Hippocampal formation (tissue), 2 donors: ENCODE results near the gene HSPA12B.

Experiments used
- DNase-seq, 2 donors: peaks; one replicate each; lab custom pipeline; 2025; lab: John Stamatoyannopoulos, UW

The HSPA12B gene

DNA sequence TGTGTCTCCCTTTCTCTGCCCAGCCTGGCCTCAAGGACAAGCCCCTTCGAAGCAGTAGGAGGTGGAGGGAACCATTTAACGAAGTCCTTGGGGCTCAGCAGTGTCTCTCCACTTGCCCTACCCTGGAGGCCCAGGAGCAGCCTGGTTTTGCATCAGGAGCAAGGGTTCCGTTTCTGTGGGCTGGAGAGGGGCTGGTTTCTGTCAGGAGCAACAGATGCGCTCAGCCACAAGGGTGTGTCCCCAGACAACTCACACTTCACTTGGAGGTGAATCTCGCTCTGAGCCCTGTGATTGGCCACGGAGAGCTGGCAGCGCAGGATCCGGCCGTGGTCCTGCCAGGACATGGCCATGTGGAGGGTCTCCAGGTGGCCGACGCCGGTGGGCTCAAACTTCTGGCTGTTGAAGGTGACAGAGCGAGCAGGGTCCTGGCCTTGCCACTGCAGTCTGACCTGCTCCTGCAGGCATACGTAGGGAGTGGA lies 27.0 kb upstream of the HSPA12B start:
- no peak for DNase-seq

DNA sequence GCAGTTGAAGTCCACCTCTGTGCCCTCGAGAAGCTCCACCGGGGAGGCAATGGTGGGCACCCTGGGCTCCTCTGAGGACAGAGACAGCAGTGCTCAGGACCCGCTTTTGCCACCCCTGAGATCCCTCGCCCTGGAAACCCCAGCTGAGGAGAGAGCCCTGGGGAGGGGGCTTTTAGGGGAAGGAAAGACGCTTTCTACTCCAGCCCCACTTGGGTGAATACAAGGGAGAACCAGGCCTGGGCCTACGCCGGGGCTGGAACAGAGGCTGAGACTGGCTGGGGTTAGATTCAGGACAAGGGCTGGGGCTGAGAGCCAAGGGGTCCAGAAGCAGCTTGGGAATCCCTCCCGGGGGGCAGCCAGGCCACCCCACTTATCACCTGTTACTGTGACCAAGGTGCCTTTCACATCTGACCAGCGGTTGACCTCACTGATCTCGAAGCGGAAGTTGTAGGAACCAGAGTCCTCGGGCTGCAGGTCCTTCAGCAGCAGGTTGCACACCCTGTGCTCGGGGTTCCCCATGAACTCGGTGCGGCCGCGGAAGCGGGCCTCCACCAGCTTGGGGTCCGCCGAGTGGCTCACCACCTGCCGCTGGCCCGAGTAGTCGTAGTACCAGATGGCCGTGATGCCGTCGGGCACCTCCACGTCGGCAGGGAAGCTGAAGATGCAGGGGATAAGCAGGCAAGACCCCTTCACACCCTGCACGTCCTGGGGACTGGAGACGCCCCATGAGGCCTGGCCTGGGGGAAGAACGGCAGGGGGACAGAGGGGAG lies 26.3 kb upstream of the HSPA12B start:
- no peak for DNase-seq

DNA sequence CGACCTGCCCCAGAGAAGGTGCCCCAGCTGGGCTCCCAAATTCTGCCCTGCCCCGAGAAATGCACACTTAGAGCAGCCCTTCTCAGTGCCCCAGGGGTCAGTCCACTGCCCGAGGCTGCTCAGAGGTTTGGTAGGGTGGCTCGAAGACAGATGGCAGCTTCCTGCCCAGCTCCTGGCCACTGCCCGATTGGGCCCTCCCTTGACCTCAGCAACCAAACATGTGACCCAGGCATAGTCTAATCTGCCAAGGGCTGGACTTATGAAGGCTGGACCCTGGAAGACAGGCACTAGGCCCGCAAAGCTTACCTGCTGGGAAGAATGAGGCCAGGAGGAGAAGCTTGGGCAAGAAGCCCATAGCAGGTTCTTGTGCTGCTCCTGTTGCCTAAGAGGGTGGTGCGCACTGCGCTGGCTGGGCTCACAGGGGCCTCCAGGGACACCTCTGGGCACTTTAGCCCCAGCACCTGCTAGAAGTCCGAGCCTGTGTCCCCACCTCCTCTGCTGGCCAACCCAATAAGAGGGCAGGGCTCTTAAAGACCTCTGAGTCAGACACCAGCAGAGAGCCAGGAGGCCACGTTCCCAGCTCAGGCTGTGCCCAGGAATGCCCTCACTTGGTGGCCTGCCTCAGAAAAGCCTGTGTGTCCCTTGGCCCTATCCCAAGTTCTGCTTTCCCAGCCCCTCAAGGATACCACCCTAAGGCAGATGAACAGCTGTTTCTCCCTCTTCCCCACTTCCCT lies 25.5 kb upstream of the HSPA12B start:
- no peak for DNase-seq

DNA sequence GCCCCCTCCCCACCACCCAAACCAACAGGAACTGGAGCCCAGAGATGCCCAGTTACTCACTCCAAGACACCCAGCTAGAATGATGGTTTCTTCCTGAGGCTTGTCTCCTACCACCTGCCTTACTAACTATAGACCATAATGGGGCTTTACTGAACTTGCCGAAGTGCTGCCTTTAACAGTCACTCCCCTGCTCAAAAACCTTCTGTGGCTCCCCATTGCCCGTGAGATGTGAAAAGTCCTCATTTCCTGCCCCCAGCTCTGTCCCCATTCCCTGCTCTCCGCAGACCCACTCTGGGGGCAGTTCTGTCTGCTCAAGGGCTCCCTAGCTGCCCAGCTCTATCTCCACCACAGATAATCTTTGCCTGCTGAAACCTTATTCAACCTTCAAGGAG lies 25.0 kb upstream of the HSPA12B start:
- DNase-seq: no peak

DNA sequence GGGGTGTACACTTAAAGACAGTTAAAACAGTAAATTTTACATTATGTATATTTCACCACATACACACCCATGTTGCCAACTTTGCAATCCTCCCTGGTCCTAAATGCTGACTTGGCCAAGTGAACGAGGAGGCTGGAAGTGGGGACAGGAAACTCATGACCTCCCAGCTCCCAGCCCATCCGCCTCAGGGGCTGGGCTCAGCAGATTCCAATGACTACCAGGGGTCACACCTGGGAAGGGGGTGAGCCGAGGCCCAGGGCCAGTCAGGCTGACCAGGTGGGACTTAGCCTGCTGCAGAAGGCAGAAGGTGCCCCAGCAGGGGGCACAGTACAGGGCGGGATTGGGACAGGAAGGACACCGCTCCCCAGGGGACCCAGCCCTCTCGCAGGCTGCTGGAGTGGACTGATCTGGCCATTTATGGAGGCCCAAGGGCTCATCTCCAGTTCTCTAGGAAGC lies 22.4 kb upstream of the HSPA12B start:
- DNase-seq: no peak

DNA sequence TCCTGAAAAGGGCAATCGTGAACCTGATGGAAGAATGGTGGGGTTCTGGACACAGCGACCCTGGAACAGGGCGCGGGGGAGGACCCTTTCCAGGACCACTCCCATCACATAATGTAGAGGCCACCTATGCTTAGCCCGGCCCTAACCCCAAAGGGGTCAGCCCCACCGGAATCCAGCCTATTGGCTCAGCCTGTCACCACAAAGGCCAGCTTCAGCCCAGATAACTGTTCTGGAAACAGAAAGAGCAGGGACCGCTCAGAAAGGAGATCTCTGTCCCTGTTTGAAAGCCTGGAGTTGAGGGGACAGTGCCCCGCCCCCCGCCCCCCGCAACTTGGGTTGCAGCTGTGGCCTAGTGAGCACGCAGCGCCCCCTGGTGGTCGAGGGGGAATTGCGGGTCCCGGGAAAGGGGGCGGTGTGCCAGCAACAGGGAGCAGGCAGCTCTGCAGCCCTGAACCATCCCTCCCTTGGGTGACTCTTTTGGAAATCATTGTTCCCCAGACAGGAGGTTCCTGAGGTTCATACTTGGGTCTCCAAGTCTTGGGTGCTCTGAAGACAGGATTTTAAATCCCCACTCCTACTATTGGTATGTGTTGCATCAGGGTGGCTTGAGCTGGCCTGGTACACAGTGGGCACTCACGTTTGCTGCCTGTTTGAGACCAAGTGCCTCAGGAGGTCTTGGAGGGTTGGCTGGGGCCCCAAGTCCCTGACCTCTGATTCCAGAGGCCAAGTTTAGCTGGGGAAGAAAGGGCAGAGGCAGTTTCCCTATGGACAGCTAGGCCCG lies 21.6 kb upstream of the HSPA12B start:
- DNase-seq: peak; percentile 28 to 62

DNA sequence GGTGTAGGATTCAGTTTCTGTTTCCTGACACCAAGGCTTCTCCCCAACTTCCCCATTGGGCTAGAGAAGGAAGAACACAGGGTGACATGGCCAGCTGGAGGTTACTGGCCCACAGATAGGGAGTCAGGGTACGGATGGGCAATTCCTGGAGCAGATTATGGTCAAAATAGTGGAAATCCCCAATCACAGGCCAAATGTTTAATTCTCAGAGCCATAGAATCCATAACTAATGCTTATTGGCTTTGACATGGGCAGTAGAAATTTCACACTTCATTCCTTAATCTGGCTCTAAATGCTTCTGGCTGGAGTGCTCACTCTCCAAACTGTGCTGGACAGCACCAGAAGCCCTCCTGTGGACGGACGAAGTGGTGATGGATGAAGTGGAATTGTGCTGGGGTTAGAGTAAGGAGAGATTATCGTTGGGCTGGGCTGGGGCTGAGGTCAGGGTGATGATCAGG lies 21.0 kb upstream of the HSPA12B start:
- no peak for DNase-seq

DNA sequence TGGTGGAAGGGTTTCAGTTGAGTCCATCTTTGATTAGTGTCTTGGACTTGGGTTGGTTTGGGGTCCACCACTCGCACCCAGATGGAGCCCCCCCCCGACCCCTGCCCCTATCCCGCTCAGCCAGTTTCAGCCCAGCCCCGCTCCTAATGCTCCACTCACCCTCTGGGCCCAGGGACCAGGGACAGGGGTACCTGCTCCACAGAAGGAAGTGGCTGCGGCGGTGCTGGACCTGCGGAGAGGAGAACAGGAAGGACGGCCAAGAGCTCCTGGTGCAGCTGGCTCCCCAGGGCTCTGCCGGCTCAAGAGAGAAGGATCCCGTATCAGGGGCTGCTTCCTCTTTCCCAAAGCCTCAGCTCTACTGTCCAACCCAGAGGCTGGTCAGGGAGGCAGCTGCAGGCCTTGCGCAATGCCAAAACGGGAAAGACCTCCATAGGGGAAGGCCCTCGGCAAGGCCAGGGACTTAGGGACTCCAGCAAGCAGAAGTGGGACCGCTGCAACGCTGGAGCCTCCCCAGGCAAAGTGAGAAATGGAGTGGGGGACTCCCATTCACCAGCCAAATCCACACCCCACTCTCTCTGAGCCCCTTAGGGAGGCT lies 20.1 kb upstream of the HSPA12B start, which contains the start of gene SIGLEC1:
TSS of gene SIGLEC1 (minus strand) at position 322 of the 595 bp plus-strand sequence. CDS start 5,472 bp downstream, outside the sequence.
- DNase-seq: peak in 1 of 2 donors; percentile 31

DNA sequence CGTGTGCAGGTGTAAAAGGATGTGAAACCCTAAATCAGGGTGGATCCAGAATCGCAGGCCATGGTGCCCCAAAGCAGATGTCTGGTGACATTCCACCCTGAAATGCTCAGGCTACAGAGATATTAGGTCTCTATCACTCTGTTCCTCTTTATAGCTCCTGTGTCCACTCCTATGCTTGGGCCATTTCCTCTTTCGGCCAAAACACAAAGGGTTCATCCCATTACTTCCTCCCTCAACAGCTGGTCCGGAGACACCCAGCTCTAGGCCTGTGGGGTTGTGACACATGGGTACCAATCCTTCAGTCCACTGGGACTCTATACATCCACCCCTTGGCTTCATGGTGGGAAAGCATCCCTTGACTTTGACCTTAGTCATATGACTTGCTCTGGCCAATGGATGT lies 18.4 kb upstream of the HSPA12B start:
- peak in 1 of 2 donors; percentile 14 for DNase-seq

DNA sequence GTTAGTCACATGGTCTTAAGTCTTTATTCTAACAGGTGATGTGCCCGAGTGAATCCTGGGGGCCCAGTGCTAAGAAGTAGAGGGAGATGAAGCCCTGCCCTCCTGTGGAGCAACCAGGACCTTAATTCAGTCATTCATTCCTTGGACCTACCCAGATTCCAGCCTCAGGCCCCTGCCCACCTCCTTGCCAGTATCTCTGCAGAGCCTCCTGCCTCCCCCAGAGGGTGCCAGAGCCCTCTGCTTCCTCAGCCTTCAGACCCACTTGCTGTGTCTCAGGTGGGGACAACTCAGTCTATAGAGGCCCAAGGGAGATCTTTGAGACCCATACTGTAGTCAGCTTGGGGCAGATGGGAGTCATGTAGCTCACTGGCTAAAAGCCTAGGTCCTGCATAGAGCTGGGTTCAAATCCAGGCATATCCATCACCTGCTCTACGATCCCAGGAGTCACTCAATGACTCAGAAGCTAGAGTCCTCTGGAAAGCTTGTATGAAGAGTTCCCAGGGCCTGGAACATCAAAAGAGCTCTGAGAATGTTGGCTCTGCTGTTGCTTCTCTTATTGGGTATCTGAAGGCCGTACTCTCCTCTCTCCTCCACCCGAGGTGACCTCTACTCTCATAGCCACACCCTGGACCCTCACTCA lies 16.2 kb upstream of the HSPA12B start:
- DNase-seq: no peak

DNA sequence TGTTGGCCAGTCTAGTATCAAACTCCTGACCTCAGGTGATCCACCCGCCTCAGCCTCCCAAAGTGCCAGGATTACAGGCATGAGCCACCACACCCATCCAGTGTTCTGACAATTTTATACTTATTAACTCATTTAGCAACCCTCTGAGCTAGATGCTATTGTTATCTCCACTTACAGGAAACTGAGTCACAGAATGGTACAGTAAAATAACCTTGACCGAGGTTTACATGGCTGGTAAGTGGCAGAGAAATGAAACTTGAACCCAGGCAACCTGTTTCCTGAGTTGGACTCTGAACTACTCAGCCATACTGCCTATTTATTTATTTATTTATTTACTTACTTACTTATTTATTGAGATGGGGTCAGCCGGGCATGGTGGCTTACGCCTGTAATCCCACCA lies 13.4 kb upstream of the HSPA12B start:
- no peak for DNase-seq

DNA sequence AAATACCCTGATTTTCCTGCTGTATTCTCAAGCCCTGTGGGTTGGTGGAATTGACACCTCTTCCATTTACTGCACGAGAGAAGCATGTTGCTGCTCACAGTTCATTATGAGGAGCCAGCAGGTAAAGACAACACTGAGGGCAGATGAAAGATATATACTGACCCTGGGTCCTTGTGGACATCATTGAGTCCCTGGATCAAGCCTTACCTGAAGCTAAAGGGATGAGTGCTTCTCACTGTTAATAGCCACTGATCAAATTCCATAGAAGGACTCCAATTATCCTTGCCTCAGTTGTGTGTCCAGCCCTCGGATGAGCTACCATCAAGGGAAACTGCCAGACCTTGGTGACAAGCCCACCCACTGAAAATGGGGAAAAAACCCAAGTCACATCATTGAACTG lies 12.4 kb upstream of the HSPA12B start:
- no peak for DNase-seq

DNA sequence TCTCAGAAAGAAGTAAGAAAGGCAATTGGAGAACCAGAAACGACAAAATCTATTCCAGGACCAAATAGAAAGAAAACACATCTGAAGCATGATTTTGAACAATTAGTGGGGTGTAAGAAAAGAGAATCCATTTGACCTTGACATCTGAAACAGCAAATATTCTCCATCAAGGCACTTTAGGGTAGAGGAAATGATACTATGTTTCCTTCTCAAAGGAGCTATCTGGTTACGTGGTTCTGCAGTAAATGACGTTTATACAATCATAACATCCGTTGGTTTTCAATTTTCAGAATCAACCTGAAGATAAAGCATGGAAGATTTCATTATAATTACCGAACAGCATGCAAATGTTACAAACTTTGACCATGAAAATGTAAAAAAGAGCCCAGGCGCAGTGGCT lies 11.9 kb upstream of the HSPA12B start:
- no peak for DNase-seq

DNA sequence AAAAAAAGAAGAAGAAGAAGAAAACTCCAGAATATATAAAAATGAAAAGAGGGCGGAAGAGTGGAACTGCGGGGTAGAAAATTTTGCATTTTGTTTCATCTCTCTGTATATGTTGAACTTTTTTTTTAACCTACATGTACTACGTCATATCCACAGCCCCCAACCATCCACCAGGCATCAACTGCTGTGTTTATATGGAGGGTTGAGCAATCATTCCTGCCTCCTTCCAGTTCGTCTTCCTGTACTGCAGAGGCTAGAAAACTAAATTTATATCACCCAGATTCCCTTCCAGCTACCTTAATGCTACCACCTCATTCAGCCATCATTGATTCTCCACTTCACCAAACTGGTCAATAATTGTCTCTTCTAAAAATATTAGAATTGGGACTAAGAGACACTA lies 10.6 kb upstream of the HSPA12B start:
- no peak for DNase-seq

DNA sequence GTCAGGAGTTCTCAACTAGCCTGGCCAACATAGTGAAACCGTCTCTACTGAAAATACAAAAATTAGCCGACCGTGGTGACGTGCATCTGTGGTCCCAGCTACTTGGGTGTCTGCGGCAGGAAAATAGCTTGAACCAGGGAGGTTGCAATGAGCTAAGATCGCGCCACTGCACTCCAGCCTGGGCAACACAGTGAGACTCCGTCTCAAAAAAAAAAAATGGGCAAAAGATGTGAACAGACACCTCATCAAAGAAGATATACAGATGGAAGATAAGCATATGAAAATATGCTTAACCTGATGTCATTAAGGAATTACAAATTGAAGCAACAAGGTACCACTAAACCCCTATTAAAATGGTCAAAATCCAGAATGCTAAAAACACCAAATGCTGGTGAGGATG lies 9.2 kb upstream of the HSPA12B start:
- DNase-seq: no peak

DNA sequence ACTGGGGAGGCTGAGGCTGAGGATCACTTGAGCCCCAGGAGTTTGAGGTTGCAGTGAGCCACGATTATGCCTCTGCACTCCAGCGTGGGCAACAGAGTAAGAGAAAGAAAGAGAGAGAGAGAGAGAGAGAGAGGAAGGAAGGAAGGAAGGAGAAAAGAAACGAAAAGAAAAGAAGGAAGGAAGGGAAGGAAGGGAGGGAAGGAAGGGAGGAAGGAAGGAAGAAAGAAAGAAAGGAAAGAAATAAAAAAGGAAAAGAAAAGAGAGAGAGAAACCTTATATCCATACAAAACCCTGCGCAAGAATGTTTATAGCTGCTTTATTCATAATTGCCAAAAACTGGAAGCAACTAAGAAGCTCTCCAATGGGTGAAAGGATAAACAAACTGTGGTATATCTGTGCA lies 8.1 kb upstream of the HSPA12B start:
- DNase-seq: no peak

DNA sequence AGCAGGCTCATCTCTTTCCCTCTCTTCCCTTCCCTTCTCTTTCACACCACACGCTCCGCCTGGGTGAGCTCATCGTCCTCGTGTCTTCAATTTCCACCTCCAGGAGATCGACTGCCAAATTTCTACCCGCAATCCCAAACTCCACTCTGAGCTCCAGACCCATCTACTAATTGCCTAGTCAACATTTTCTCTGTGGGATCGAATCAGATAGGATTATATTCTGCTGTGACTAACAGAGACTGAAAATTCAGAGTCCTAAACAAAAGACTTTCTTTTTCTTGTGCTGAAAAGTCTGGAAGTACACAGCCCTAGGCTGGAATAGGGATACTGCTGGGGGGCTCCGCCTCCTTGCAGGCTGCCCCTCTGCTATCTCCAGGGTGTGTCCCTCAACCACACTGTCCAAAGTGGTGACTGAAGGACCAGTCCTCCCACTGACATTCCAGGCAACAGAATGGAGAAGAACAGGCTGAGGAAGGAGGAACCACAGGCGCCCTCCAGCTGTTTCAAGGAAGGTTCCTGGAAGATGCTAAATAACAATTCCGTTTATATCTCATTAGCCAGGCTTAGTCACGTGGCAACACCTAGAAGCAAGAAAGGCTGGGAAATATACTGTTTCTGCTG lies 5.0 kb upstream of the HSPA12B start:
- no peak for DNase-seq

DNA sequence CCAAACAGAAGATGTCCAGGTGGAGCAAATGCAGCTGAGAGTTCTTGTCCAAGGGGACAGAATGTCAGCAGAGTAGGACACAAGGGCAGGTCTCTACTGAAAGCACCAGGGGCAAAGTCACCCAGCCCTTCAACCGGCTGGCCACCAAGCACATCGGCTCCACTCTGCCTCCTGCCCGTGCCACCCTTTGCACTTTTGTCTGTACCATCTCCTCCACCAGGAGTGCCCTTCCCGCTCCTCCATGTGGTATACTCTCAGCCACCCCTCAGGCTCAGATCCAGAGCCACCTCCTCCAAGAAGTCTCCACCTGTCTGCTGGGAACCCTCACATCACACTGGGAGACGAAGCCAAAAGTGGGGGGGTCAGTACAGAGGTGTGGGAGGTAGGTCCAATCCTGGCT lies 4.1 kb upstream of the HSPA12B start:
- DNase-seq: no peak

DNA sequence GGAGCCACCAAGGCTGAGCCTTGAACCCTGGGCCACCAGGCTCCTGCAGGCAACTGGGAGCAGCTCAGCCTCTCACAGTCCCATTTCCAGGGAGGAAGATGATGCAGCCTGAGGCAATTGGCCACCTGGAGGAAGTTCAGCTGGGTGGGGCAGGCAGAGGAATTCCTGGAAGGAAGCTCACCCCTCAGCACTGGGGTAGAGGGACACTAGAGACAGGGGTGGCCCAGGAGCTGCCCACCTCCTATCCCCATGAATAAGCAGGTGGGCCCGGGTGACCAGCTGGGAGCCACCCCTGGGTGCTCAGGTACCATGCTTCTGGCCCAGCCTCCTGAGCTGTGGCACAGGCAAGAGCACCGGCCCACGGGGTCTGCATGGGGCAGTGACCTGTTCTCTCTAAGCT lies 3.6 kb upstream of the HSPA12B start:
- no peak for DNase-seq

DNA sequence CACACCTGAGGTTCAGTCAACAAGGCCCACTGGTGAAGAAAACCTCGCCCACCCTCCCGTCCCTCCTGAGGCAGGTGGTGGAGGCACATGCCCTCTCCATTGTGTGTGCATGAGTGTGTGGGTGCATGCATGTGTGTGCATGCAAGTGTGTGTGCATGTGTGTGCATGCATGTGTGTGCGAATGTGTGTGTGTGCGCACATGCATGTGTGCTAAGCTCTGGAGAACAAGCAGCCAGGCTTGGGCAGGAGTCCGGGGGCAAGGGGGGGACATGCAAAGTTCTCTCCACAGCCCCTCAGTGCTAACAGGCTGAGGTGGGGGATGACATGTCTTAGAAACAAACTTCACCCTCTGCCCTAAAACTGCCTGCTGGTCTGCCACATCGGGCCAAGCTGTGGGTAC lies 3.1 kb upstream of the HSPA12B start:
- no peak for DNase-seq
